CD4-positive, alpha-beta T cell (primary cell): ENCODE data around the gene KCNQ1. TPM values are rescaled to one million over a fixed set of nuclear protein-coding genes. Genes with fewer than 3 reads are reported as not detected.

Experiments used
- ATAC-seq: fragments of 200-7000 bp; cut with Tn5 transposase; one replicate; pipeline ENCODE4 v1.10.0; 2022; ENCODE audit warnings: mild to moderate bottlenecking; ENCODE audit not compliant: poor library complexity
- CTCF ChIA-PET: fragments of 350-600 bp; sonication (Branson Sonifier 250); formaldehyde crosslinking; loops from one replicate; lab custom pipeline; 2021; ENCODE audit warnings: antibody characterized with exemption, inconsistent platforms; lab: Charles Lee
- POLR2A ChIA-PET: fragments of 350-600 bp; sonication (Branson Sonifier 250); formaldehyde crosslinking; loops from one replicate; lab custom pipeline; 2021; ENCODE audit warnings: antibody characterized with exemption, inconsistent platforms; lab: Charles Lee
- DNase-seq, 14 experiments: peaks; one replicate each; pipeline ENCODE4 v3.0.0-alpha.2; 2013 to 2020; ENCODE audit warnings: mixed read lengths in 2 of 14
- H3K27ac ChIP-seq, 2 donors: one replicate each; pipeline versions ENCODE4 v1.5.1 to v1.7.0; 2013; ENCODE audit warnings: low read length in 2 of 2, low read depth in 1 of 2, mild to moderate bottlenecking in 1 of 2
- H3K27me3 ChIP-seq, 2 experiments: 1 replicate in 1 of 2; 2 replicates in 1 of 2; pipeline versions ENCODE4 v1.6.1 to v1.7.0; 2013; ENCODE audit warnings: low read length in 2 of 2, control low read depth in 1 of 2, mild to moderate bottlenecking in 1 of 2, moderate library complexity in 1 of 2; ENCODE audit not compliant: insufficient read depth in 2 of 2, control insufficient read depth in 1 of 2
- H3K36me3 ChIP-seq: one replicate; pipeline ENCODE4 v1.6.1; 2013; ENCODE audit warnings: low read length, control low read depth; ENCODE audit not compliant: insufficient read depth
- H3K4me1 ChIP-seq: one replicate; pipeline ENCODE4 v1.6.1; 2013; ENCODE audit warnings: low read length, control low read depth; ENCODE audit not compliant: insufficient read depth
- H3K4me3 ChIP-seq: one replicate; pipeline ENCODE4 v1.5.1; 2013; ENCODE audit warnings: mild to moderate bottlenecking, low read length, moderate library complexity
- H3K9me3 ChIP-seq, 2 experiments: 1 replicate in 1 of 2; 2 replicates in 1 of 2; pipeline versions ENCODE4 v1.6.1 to v1.7.0; 2013; ENCODE audit warnings: low read length in 2 of 2, mild to moderate bottlenecking in 2 of 2, control low read depth in 1 of 2, moderate library complexity in 1 of 2; ENCODE audit not compliant: control insufficient read depth in 1 of 2, insufficient read depth in 1 of 2
- H3K27ac Mint-ChIP-seq: one replicate; pipeline ENCODE4 v1.8.0; 2020; ENCODE audit warnings: mixed read lengths
- H3K27me3 Mint-ChIP-seq: one replicate; pipeline ENCODE4 v1.8.0; 2021; ENCODE audit warnings: mixed read lengths
- H3K36me3 Mint-ChIP-seq: one replicate; pipeline ENCODE4 v1.8.0; 2021; ENCODE audit warnings: low read depth, mixed read lengths
- H3K4me1 Mint-ChIP-seq: one replicate; pipeline ENCODE4 v1.8.0; 2021; ENCODE audit warnings: low read depth, mixed read lengths
- H3K4me3 Mint-ChIP-seq: one replicate; pipeline ENCODE4 v1.8.0; 2020; ENCODE audit warnings: mild to moderate bottlenecking, mixed read lengths
- H3K9me3 Mint-ChIP-seq: one replicate; pipeline ENCODE4 v1.8.0; 2020; ENCODE audit warnings: mixed read lengths
- intact Hi-C, 2 experiments: fragments of 100-400 bp; cut with DNase I in 1 of 2; cut with micrococcal nuclease in 1 of 2; formaldehyde crosslinking; loops; one replicate each; pipeline versions ENCODE4 v1.15.1 to v1.9.0; 2023 to 2025; cut with DNase I, micrococcal nuclease
- total RNA-seq, 174 experiments: library from RNA in 2 of 174; stranded (reverse) in 2 of 174; gene quantifications; one replicate each; pipeline ENCODE4 v1.2.3 and lab custom pipeline; 2021 to 2026
- TF ChIP-seq, protein P1 (sequence below): fragments of 200-600 bp; IDR thresholded peaks from one replicate; pipeline ENCODE4 v1.8.0; 2022; ENCODE audit warnings: antibody characterized with exemption, mild to moderate bottlenecking

KCNQ1 gene
- total RNA-seq, 2 experiments from 2014 or later: 31.3 to 33.1 TPM

DNA sequence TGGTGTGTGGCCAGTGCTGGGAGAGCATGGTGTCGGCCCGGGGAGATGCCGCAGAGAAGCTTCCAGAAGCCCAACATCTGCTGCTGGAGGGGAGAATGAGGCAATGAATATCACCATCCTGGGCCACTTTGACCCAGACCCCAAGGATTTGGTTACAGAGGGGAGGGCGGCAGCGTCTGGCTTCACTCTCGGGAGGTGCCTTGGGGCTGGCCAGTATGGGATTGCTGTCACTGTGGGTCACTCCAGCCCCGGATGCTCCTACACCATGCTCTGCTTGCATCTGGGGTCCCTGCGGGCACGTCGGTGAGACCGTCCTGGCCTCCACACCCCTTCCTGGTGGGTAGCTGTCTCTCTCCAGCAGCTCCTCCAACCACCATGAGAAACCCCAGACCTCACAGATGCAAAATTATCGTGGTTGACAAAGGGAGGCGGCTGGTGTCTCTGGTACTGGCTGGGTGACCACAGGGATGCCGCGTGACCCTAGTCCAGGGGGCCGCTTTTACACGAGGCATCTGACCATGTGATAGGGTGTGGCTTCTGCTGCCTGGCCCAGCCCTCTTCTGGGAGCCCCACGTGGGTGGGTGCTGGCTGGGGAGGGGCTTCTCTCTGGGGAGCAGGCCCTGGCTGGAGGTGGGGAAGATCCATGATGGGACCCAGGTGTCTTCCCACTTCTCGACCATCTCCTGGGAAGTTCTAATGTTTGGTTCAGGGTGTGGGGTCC lies 5.7 kb downstream of the KCNQ1 start:
- TF ChIP-seq, protein P1, sequence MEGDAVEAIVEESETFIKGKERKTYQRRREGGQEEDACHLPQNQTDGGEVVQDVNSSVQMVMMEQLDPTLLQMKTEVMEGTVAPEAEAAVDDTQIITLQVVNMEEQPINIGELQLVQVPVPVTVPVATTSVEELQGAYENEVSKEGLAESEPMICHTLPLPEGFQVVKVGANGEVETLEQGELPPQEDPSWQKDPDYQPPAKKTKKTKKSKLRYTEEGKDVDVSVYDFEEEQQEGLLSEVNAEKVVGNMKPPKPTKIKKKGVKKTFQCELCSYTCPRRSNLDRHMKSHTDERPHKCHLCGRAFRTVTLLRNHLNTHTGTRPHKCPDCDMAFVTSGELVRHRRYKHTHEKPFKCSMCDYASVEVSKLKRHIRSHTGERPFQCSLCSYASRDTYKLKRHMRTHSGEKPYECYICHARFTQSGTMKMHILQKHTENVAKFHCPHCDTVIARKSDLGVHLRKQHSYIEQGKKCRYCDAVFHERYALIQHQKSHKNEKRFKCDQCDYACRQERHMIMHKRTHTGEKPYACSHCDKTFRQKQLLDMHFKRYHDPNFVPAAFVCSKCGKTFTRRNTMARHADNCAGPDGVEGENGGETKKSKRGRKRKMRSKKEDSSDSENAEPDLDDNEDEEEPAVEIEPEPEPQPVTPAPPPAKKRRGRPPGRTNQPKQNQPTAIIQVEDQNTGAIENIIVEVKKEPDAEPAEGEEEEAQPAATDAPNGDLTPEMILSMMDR: no peak
- no peak for DNase-seq
- H3K4me3 Mint-ChIP-seq: no peak overlapping the region

DNA sequence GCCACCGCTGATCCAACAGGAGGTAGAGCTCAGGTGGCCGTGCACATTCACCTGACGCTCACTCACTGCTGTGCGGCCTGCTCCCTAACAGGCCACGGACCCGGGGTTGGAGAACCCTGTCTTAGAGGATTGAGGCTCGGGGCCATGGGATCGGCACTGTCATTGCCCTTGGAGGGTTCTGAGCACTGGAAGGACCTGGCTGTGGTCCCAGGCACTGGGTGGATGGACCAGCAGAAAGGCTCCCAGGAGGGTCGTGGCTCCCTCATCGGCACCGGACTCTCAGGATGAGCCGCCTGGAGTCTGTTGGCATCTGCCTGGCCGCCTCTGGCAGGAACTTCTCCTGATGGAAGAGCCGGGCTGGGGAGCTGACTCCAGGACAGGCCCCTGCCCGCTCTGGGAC lies 6.5 kb downstream of the KCNQ1 start:
- Histone ChIP-seq H3K36me3 (peaks cover 8% of the 10 kb centered on the region), H3K4me1 (peaks cover 34% of the 10 kb centered on the region), H3K27ac (no peak overlapping the region), H3K9me3 (no peaks in the 10 kb centered on the region), H3K4me3 (no peak overlapping the region), H3K27me3 (no peaks in the 10 kb centered on the region)
- ChIA-PET CTCF (no interaction called here), POLR2A (interaction anchor here (1.2 kb wide), 1 partner anchor 16 kb away, joined by 4 read pairs; no protein-coding TSS in a partner anchor)
- H3K27me3 Mint-ChIP-seq: no peaks in the 10 kb centered on the region
- H3K9me3 Mint-ChIP-seq: no peaks in the 10 kb centered on the region
- DNase-seq: no peak
- intact Hi-C loops: no loop called here
- peaks cover 24% of the 10 kb centered on the region for H3K4me1 Mint-ChIP-seq
- TF ChIP-seq, protein P1: no peak
- H3K36me3 Mint-ChIP-seq: no peaks in the 10 kb centered on the region
- H3K27ac Mint-ChIP-seq: no peak overlapping the region
- ATAC-seq: no peak
- no peak overlapping the region for H3K4me3 Mint-ChIP-seq

More for the DNA sequence above, 5.7 kb downstream of the KCNQ1 start:
- H3K36me3 ChIP-seq: peaks cover 8% of the 10 kb centered on the region
- no peaks in the 10 kb centered on the region for H3K9me3 ChIP-seq
- Mint-ChIP-seq H3K4me1 (peaks cover 28% of the 10 kb centered on the region), H3K36me3 (no peaks in the 10 kb centered on the region), H3K27ac (no peak overlapping the region), H3K9me3 (no peaks in the 10 kb centered on the region), H3K27me3 (no peaks in the 10 kb centered on the region)
- no peaks in the 10 kb centered on the region for H3K27me3 ChIP-seq
- no peak overlapping the region for H3K4me3 ChIP-seq
- POLR2A ChIA-PET: no interaction called here
- CTCF ChIA-PET: no interaction called here
- intact Hi-C loops: no loop called here
- ATAC-seq: no peak
- H3K27ac ChIP-seq: no peak overlapping the region
- H3K4me1 ChIP-seq: peaks cover 43% of the 10 kb centered on the region

DNA sequence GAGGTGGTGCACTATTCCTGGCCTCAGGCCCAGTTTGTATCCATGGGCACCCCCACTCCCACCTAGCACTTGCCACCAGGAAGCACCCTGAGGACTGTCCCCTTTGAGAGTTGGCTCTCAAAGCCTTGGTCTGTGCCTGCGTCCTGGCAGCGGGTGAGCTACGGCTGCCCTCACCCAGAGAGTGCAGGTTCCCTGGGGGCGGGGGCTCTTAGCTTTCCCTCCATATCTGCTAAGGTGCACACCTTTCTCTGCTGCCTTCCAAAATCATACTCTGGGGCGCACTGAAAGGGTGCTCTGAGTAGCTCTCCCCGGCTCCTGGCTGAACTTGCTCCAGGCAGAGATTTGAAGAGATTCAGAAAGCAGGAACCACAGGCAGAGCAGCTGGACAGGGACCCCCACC lies 7.1 kb downstream of the KCNQ1 start:
- no peak overlapping the region for H3K4me3 ChIP-seq
- DNase-seq (no peak), ATAC-seq (no peak)
- H3K27me3 Mint-ChIP-seq: no peaks in the 10 kb centered on the region
- ChIA-PET POLR2A (interaction anchor here (1.2 kb wide), 1 partner anchor 15 kb away, joined by 4 read pairs; no protein-coding TSS in a partner anchor), CTCF (no interaction called here)
- no peaks in the 10 kb centered on the region for H3K9me3 Mint-ChIP-seq
- H3K27ac Mint-ChIP-seq: no peak overlapping the region
- no peaks in the 10 kb centered on the region for H3K36me3 Mint-ChIP-seq
- no peak overlapping the region for H3K4me3 Mint-ChIP-seq
- intact Hi-C loops: no loop called here
- no peak overlapping the region for H3K27ac ChIP-seq
- H3K9me3 ChIP-seq: no peaks in the 10 kb centered on the region
- peaks cover 20% of the 10 kb centered on the region for H3K4me1 Mint-ChIP-seq
- H3K27me3 ChIP-seq: no peaks in the 10 kb centered on the region
- TF ChIP-seq, protein P1: no peak
- H3K36me3 ChIP-seq: peaks cover 8% of the 10 kb centered on the region
- H3K4me1 ChIP-seq: peaks cover 29% of the 10 kb centered on the region
